SU-DHL-6 (cell line): ENCODE measurements around the gene PLEKHM2.

Experiments
- EZH2phosphoT487 ChIP-seq: fragments of 200-600 bp; sonication (generic), shearing (Covaris generic); conservative IDR thresholded peaks from 2 replicates; pipeline ENCODE4 v1.6.1; 2018; ENCODE audit warnings: mild to moderate bottlenecking, antibody characterized with exemption, low read length, moderate library complexity, mixed read lengths
- TF ChIP-seq, protein P1 (sequence below): fragments of 200-600 bp; sonication (generic); IDR thresholded peaks from one replicate; pipeline ENCODE4 v1.5.1; 2017; ENCODE audit warnings: antibody characterized with exemption, mild to moderate bottlenecking, low read length, moderate library complexity; ENCODE audit not compliant: insufficient read depth, poor library complexity, severe bottlenecking

DNA sequence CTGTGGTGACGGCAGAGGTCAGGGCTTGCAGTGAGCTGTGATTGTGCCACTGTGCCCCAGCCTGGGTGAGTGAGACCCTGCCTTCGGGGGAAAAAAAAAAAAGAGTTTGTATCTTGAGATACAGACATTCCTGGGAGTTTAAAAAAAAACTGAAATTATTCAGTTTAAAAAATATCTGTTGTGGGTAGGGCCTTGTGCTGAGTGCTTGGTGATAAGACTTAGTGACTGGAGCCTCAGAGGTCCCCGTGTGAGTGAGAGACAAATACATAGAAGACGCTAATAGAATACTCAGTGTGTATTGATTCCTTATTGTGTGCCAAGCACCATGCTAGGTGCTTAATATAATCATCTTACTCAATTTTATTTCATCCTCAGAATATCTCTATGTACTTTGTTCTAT lies 44.2 kb upstream of the PLEKHM2 start:
- TF ChIP-seq, protein P1, sequence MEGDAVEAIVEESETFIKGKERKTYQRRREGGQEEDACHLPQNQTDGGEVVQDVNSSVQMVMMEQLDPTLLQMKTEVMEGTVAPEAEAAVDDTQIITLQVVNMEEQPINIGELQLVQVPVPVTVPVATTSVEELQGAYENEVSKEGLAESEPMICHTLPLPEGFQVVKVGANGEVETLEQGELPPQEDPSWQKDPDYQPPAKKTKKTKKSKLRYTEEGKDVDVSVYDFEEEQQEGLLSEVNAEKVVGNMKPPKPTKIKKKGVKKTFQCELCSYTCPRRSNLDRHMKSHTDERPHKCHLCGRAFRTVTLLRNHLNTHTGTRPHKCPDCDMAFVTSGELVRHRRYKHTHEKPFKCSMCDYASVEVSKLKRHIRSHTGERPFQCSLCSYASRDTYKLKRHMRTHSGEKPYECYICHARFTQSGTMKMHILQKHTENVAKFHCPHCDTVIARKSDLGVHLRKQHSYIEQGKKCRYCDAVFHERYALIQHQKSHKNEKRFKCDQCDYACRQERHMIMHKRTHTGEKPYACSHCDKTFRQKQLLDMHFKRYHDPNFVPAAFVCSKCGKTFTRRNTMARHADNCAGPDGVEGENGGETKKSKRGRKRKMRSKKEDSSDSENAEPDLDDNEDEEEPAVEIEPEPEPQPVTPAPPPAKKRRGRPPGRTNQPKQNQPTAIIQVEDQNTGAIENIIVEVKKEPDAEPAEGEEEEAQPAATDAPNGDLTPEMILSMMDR: no peak
- no peak for TF ChIP-seq EZH2phosphoT487
